ENCODE data around the gene ZNF500.

DNA sequence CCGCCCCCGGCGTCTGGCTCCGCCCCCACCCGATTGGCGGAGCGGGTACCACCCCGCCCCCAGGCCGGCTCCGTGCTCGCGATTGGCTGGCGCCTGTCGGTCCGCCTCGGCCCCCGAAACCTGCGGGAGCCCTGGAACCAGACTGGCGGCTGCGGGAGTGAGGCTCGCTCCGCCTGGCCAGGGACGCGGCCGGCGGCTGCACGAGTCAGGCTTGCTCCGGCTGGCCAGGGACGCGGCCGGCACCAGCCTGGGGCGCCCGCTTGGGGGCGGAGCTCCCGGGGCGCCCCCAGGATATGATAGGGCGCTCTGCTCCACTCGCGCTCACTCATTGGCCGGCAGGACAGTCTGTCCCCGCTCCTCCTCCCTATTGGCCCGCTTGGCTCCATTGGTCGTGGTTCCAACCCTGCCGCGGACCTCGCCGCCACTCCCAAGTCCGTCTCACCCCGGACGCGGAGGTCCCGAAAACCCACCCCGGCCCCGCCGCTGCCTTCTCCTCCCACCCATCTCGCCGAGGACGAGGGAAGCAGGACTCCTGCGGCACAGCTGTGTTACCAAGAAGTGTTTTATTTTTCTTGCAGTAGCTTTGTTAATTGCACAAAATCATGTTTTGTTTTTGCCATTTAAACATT lies 35.8 kb upstream of the ZNF500 start:
- TF ChIP-seq, protein P1, sequence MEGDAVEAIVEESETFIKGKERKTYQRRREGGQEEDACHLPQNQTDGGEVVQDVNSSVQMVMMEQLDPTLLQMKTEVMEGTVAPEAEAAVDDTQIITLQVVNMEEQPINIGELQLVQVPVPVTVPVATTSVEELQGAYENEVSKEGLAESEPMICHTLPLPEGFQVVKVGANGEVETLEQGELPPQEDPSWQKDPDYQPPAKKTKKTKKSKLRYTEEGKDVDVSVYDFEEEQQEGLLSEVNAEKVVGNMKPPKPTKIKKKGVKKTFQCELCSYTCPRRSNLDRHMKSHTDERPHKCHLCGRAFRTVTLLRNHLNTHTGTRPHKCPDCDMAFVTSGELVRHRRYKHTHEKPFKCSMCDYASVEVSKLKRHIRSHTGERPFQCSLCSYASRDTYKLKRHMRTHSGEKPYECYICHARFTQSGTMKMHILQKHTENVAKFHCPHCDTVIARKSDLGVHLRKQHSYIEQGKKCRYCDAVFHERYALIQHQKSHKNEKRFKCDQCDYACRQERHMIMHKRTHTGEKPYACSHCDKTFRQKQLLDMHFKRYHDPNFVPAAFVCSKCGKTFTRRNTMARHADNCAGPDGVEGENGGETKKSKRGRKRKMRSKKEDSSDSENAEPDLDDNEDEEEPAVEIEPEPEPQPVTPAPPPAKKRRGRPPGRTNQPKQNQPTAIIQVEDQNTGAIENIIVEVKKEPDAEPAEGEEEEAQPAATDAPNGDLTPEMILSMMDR (IDR thresholded peaks at IDR 0.05; ENCODE audit: insufficient read depth, low read depth, low read length): no peak
- TF ChIP-seq EZH2 (IDR thresholded peaks at IDR 0.05; ENCODE audit: insufficient read depth, low read length): no peak

Measured in astrocyte (in vitro differentiated cells and primary cell).